Epithelial cell of prostate (primary cell): ENCODE measurements around the gene ATP2A2.
"Not testable (repeated sequence)": the region's sequence is repeated elsewhere in the genome, so short reads cannot be mapped to it uniquely, and the experiment has no call there.

ENCODE experiments used
- DNase-seq: peaks from one replicate; pipeline ENCODE4 v3.0.0-alpha.2; 2011; ENCODE audit warnings: low read depth, low spot score
- H3K27ac ChIP-seq: fragments of 450-650 bp; 2 replicates; pipeline ENCODE4 v1.5.1; 2017; ENCODE audit warnings: mild to moderate bottlenecking

Gene ATP2A2

DNA sequence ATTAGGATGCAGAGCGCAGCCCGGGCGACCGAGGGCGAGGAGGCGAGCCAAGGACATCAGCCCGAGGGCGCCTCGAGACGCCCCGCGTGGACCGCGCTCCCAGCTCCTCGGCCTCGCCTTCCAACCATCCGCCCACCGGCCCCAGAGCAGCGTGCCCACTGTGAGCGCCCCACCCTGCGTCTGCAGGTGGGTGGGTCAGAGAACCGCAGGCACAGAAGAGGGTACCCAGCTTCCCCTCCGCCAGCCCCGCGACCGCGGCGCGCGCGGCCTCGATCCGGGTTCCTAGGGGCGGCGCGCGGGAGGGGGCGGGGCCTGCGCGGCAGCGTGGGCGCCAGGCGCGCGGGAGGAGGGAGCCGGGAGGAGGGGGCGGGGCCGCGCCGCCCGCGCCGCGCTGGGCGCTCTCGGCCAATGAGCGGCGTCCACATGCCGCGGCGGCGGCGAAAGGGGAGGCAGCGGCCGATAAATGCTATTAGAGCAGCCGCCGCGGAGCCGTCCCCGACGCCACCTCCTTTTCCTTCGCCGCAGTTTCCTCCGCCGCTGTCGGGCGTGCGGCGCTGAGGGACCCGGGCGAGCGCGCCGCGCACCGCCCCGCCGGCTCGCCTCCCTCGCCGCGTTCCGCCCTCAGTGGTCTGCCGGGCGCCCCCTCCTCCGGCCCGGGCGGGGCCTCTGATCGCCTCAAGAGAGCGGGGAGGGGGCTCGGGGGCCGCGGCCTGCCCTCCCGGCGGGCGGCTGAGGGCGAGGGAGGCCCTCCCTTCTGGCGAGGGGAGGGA, at the start of gene ATP2A2:
Gene ATP2A2, plus strand, starts transcription at position 469 of the 770 bp plus-strand sequence. CDS start 543 bp downstream, outside the sequence.
- peak within 1 kb of the TSS; percentile 94 for H3K27ac ChIP-seq
- peak; percentile 34 for DNase-seq

DNA sequence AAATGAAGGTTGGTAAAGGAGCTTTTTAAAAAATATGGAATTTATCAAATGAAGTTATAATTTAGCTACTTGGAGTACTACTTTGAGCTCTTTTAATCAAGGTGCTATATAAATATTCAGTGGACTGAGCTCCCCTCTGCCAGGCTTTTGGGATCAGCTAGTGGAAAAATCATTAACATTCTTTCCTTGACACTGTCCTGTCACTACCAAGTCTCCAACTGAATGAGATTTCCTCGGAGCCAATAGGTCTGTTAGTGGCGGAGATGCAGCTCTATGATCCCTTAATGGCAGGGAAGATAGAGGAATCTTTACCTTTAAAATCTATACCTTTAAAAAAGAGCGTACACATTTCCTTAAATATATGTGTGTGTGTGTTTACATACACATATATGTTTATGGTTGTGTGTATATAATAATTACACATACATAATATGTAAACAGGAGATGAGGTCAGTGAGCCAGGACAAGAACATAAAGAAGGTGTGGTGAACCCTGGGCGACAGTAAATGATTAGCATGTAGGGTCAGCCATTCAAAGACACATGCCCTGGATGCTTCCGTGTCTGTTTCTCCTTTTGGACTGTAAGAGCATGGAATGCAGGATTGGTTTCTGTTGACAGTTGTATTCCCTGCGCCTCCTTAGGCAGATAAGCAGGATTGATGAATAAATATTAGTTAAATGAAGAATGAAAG, 47.7 kb upstream of the ATP2A2 start:
- no peak for DNase-seq
- no peak overlapping the region for H3K27ac ChIP-seq

DNA sequence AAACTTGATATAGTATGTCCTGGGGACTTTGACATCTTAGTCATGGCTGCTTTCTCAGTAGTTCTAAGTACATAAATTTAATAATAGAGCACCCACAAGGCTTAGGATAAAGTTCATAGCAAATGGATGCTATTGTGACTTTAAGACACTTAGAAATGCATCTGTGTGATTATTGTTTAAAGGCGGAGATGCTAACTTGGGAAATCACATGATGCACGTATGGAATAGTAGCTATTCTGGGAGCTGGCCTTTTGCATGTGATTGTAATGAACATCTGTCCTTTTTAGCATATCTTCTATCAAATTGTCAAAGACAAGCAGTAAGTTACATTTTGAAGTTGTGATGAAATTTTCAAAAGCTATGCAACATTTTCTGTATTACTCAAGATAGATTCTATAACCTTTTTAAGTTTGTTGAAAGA, 46.7 kb upstream of the ATP2A2 start:
- no peak overlapping the region for H3K27ac ChIP-seq
- DNase-seq = no peak

- no peak overlapping the region for H3K27ac ChIP-seq
- DNase-seq = no peak
Observed at GRCh38 chr12:110234755-110235154, 46.3 kb upstream of the ATP2A2 start.

GRCh38 chr12:110235383-110235782, 45.7 kb upstream of the ATP2A2 start:
- DNase-seq = no peak
- H3K27ac ChIP-seq = no peak overlapping the region

- no peak for DNase-seq
- no peak overlapping the region for H3K27ac ChIP-seq
Observed at GRCh38 chr12:110243227-110243626, 37.8 kb upstream of the ATP2A2 start.

DNA sequence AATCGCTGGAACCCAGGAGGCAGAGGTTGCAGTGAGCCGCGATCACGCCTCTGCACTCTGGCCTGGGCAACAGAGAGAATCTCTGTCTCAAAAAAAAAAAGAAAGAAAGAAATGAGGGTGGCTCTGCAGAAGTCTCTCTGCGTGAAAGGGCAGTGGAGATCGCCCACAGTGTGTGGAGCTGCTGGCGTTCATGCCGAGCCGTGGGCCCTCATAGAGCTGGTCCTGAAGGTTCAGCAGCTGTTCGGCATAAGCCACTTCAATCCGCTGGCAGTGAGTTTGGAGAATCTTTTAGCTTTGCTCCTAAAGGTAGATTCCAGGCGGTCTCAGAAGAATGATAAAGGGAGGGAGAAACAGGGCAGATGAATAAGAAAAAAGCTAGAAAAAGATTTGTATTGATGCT, 36.7 kb upstream of the ATP2A2 start:
- no peak overlapping the region for H3K27ac ChIP-seq
- DNase-seq = no peak

- no peak for DNase-seq
- H3K27ac ChIP-seq = no peak overlapping the region
Observed at GRCh38 chr12:110244829-110245228, 36.2 kb upstream of the ATP2A2 start.

DNA sequence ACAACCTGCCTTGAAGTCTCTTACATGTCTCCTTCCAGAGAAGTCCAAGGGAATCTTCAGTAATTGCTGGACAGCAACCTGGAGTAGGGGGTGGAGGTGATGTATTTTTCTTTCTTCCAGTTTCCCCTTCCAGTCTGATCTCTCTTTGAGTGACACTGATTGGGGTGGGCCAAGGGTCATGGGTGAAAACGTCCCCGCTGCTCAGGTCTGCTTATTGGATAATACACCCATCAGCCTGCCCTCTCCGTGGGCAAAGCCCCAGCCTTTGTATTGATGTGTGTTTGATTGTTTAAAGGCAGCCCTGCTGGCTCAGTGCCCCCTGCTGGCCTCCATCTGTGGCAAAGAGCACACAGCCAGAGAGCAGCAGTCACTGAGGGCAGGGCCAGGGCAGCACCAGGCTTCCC, 35.7 kb upstream of the ATP2A2 start:
- peak overlapping the region; percentile 99 for H3K27ac ChIP-seq
- no peak for DNase-seq

DNA sequence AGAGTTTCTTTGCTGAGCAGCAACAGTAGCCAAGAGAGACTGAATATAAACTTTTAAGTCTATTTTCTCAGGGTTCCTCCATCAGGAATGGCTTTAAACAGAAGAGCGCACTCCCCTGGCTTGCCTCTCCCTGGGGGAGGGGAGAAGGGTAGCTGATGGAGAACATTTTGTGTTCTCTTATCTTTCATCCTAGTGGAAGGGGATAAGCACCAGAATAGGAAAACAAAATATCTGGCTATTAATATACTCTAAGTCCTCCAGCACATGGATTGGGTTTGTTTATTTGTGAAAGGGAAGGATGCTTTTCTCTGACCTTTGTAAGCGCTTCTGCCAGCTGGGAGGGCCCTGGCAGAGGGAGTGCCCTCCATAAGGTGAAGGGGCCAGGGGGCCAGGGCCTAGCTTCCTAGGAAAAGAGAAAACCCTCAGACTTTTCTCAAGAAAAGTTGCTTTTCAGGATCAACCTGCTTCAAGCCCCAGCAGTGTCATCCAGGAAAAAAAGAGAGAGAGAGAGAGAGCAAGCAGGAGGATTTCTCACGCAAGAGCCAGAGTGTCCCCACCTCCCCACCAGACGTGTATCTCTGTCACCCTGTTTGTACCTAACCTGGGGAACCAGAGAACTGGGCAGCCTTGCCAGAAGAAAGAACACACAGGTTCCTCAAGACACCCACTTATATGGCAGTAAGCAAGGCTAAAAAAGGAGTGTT, 34.3 kb upstream of the ATP2A2 start:
- peak overlapping the region; percentile 99 for H3K27ac ChIP-seq
- no peak for DNase-seq

DNA sequence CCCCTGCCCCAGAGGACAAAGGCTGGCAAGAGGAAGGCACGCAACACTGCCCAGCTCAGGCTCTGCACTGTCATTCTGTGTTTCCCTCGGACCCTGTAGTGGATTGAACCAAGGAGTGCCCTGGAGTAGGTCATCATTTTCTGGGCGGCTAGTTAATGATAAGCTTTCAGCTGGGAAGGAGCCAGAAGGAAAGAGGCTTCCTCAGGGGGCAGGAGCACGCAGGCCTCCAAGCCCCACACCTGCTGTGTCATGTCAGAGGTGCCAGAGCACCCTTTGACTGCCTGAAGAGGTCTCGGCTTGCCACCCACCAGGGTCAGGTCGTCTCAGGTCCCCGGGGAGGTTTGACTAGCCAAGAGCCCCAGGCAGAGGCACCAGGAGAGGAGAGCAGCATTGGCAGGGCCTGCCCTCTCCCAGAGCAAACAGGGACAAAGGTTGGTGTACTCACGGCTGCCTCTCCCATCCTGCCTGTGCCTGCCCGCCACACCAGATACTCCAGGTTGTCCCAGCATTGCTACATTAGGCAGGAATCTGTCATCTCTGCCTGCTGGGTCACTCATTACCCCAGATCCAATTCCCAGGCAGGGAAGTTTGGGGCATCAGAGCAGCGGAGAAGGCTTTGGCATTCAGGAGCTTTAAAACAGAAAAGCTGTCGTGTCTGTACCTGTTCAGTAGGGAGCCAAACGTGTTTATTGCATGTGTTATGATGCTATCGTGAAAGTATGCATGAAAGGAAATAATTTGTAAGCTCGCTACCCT, 33.5 kb upstream of the ATP2A2 start:
- peak overlapping the region; percentile 99 for H3K27ac ChIP-seq
- DNase-seq = peak; percentile 89

- H3K27ac ChIP-seq = peak overlapping the region; percentile 99
Observed at GRCh38 chr12:110248096-110248447, 33.0 kb upstream of the ATP2A2 start.

GRCh38 chr12:110249105-110249504, 31.9 kb upstream of the ATP2A2 start:
- no peak for DNase-seq
- peak overlapping the region; percentile 99 for H3K27ac ChIP-seq

More at GRCh38 chr12:110248096-110248447, 33.0 kb upstream of the ATP2A2 start:
- peak; percentile 45 for DNase-seq

GRCh38 chr12:110249716-110250225, 31.3 kb upstream of the ATP2A2 start:
- peak overlapping the region; percentile 99 for H3K27ac ChIP-seq
- DNase-seq = no peak

DNA sequence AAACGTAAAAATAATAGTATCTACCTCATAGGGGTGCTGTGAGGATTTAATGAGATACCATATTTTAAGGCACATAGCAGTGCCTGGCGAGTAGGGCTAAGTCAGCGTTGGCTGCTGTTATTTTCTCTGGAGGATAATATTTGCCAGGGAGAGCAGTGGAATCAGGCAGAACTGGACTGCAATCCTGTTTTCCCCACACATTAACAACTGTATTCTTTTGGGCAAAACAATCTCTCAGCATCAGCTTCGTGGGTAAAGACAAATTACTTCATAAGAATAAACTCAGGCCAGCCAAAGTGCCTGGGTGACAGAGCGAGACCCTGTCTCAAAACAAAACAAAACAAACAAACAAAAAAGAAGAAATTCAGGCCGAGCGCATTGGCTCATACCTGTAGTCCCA, 29.7 kb upstream of the ATP2A2 start:
- no peak for DNase-seq
- H3K27ac ChIP-seq = no peak overlapping the region

DNA sequence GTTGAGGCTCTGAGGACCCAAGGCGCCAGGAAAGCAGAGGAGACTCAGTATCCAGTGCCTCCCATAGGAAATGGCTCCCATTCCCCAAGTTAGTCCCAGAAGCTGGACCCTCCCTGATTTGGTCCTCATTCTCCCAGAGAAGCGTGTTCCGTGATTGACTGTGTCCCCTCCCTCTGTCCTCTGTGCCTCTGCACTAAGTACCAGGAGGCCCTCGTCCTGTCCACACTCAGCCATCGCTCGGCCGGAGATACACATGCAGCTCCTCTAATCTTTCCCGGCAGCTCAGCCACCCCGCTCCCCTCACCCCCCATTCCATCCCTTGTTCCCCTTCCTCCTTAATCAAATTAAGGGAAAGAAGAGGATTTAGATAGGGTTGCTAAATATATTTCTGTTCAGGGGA, 28.3 kb upstream of the ATP2A2 start:
- DNase-seq = no peak
- no peak overlapping the region for H3K27ac ChIP-seq

GRCh38 chr12:110253176-110253575, 27.9 kb upstream of the ATP2A2 start:
- DNase-seq = no peak
- no peak overlapping the region for H3K27ac ChIP-seq

- H3K27ac ChIP-seq = no peak overlapping the region
Observed at GRCh38 chr12:110254971-110255540, 26.0 kb upstream of the ATP2A2 start.

DNA sequence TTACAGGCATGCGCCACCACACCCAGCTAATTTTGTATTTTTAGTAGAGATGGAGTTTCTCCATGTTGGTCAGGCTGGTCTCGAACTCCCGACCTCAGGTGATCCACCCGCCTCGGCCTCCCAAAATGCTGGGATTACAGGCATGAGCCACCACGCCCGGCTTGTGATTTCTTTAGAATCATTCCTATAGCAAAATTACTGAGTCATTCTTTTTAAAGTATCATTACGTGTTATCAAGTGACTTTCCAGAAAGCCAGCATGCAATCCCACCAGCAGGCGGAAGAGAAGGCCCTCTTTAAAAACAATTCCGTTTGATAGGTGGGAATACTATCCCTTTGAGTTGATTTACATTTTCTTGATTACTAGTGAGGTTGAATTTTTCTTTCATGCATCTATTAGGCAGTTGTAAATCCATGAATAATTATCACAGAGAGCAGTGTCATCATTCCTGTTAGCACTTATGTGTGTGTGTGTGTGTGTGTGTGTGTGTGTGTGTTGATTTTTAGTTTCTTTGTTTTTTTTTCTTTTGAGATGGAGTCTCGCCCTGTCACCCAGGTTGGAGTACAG, 25.1 kb upstream of the ATP2A2 start:
- not testable (repeated sequence) for H3K27ac ChIP-seq, DNase-seq

More at GRCh38 chr12:110254971-110255540, 26.0 kb upstream of the ATP2A2 start:
- no peak for DNase-seq
